MM.1S (cell line): ENCODE data around the gene FBXO46.

ENCODE experiments used
- DNase-seq: peaks from one replicate; pipeline ENCODE4 v3.0.0-alpha.2; 2015
- H2AFZ ChIP-seq: fragments of 300-600 bp; sonication (generic); 2 replicates; pipeline ENCODE4 v1.6.0; 2016; ENCODE audit warnings: antibody characterized with exemption, low read length
- H3F3A ChIP-seq: fragments of 300-600 bp; sonication (generic); 2 replicates; pipeline ENCODE4 v1.6.1; 2016; ENCODE audit warnings: mild to moderate bottlenecking, antibody characterized with exemption, low read length, moderate library complexity, mixed read lengths; ENCODE audit not compliant: insufficient read depth
- H3K27ac ChIP-seq: fragments of 300-600 bp; sonication (generic); 2 replicates; pipeline ENCODE4 v1.5.1; 2016; ENCODE audit warnings: mild to moderate bottlenecking, low read length
- H3K27me3 ChIP-seq: fragments of 300-600 bp; sonication (generic); replicated peaks from 2 replicates; pipeline ENCODE4 v1.6.0; 2016; ENCODE audit warnings: low read length; ENCODE audit not compliant: insufficient read depth
- H3K36me3 ChIP-seq: fragments of 300-600 bp; sonication (generic); replicated peaks from 2 replicates; pipeline ENCODE4 v1.6.1; 2016; ENCODE audit warnings: mild to moderate bottlenecking, low read length, mixed read lengths; ENCODE audit not compliant: insufficient read depth
- H3K4me1 ChIP-seq: fragments of 300-600 bp; sonication (generic); 2 replicates; pipeline ENCODE4 v1.6.1; 2016; ENCODE audit warnings: low read length, mixed read lengths
- H3K4me2 ChIP-seq: fragments of 300-600 bp; sonication (generic); 2 replicates; pipeline ENCODE4 v1.6.0; 2016; ENCODE audit warnings: low read depth, low read length
- H3K4me3 ChIP-seq: fragments of 300-600 bp; sonication (generic); 2 replicates; pipeline ENCODE4 v1.5.1; 2016; ENCODE audit warnings: low read length, mixed read lengths
- H3K79me2 ChIP-seq: fragments of 300-600 bp; sonication (generic); 2 replicates; pipeline ENCODE4 v1.6.1; 2016; ENCODE audit warnings: mixed run types, low read length, mixed read lengths
- H3K9ac ChIP-seq: fragments of 300-600 bp; sonication (generic); 2 replicates; pipeline ENCODE4 v1.6.1; 2016; ENCODE audit warnings: low read length, mixed read lengths
- H3K9me2 ChIP-seq: fragments of 300-600 bp; sonication (generic); replicated peaks from 2 replicates; pipeline ENCODE4 v1.6.1; 2016; ENCODE audit warnings: mild to moderate bottlenecking, low read length, mixed read lengths; ENCODE audit not compliant: insufficient read depth
- H3K9me3 ChIP-seq: fragments of 300-600 bp; sonication (generic); replicated peaks from 2 replicates; pipeline ENCODE4 v1.6.1; 2016; ENCODE audit warnings: mild to moderate bottlenecking, low read length, mixed read lengths; ENCODE audit not compliant: insufficient read depth
- H4K20me1 ChIP-seq: fragments of 300-600 bp; sonication (generic); 2 replicates; pipeline ENCODE4 v1.6.1; 2016; ENCODE audit warnings: mild to moderate bottlenecking, low read length, moderate library complexity, mixed read lengths; ENCODE audit not compliant: insufficient read depth
- CTCF ChIP-seq: fragments of 300-600 bp; sonication (generic); IDR thresholded peaks from 2 replicates; pipeline ENCODE4 v1.5.1; 2016; ENCODE audit warnings: antibody characterized with exemption, low read length, mixed read lengths
- EZH2 ChIP-seq: fragments of 300-600 bp; sonication (generic); optimal IDR thresholded peaks from 2 replicates; pipeline ENCODE3; 2017; ENCODE audit warnings: low read depth, mild to moderate bottlenecking, antibody characterized with exemption, low read length, mixed read lengths
- EZH2phosphoT487 ChIP-seq: fragments of 300-600 bp; sonication (generic); IDR thresholded peaks from 2 replicates; pipeline ENCODE4 v1.6.1; 2018; ENCODE audit warnings: antibody characterized with exemption, low read length

The FBXO46 gene

GRCh38 chr19:45711851-45712698 is 18.6 kb downstream of the FBXO46 start:
- peaks cover 71% of the 10 kb centered on the region for H3K79me2 ChIP-seq
- no peak overlapping the region for H2AFZ ChIP-seq
- H3K9me3 ChIP-seq = no peaks in the 10 kb centered on the region
- H3K4me3 ChIP-seq = no peak overlapping the region
- no peak for TF ChIP-seq CTCF
- TF ChIP-seq EZH2phosphoT487 = no peak
- TF ChIP-seq EZH2 = no peak
- no peak overlapping the region for H3K27ac ChIP-seq
- DNase-seq = no peak
- no peaks in the 10 kb centered on the region for H3K36me3 ChIP-seq
- no peaks in the 10 kb centered on the region for H3K9me2 ChIP-seq
- no peak overlapping the region for H3K4me2 ChIP-seq
- no peaks in the 10 kb centered on the region for H4K20me1 ChIP-seq
- no peaks in the 10 kb centered on the region for H3K27me3 ChIP-seq
- peaks cover 7% of the 10 kb centered on the region for H3K4me1 ChIP-seq
- peaks cover 18% of the 10 kb centered on the region for H3F3A ChIP-seq
- no peak overlapping the region for H3K9ac ChIP-seq

- no peak overlapping the region for H3K27ac ChIP-seq
- peaks cover 32% of the 10 kb centered on the region for H3F3A ChIP-seq
- no peaks in the 10 kb centered on the region for H3K27me3 ChIP-seq
- no peak for DNase-seq
- H4K20me1 ChIP-seq = no peaks in the 10 kb centered on the region
- H3K4me2 ChIP-seq = no peak overlapping the region
- peaks cover 6% of the 10 kb centered on the region; the same call in 1 of the 2 replicates for H3K4me1 ChIP-seq
- no peaks in the 10 kb centered on the region for H3K9me3 ChIP-seq
- H3K79me2 ChIP-seq = peaks cover 56% of the 10 kb centered on the region
- no peak overlapping the region for H3K9ac ChIP-seq
- H3K36me3 ChIP-seq = no peaks in the 10 kb centered on the region
- H2AFZ ChIP-seq = no peak overlapping the region
- no peaks in the 10 kb centered on the region for H3K9me2 ChIP-seq
- no peak for TF ChIP-seq EZH2phosphoT487
- TF ChIP-seq EZH2 = no peak
- no peak for TF ChIP-seq CTCF
- no peak overlapping the region for H3K4me3 ChIP-seq
These were observed 20.2 kb downstream of the FBXO46 start for GRCh38 chr19:45710356-45711130.

- no peak overlapping the region for H3K4me2 ChIP-seq
These were observed 24.8 kb downstream of the FBXO46 start for GRCh38 chr19:45705710-45706415.

More at GRCh38 chr19:45705710-45706415, 24.8 kb downstream of the FBXO46 start:
- H3K4me1 ChIP-seq = peaks cover 6% of the 10 kb centered on the region; the same call in 1 of the 2 replicates
- peak overlapping the region; percentile 96; the same call in 1 of the 2 replicates for H3K27ac ChIP-seq
- H3K9me3 ChIP-seq = no peaks in the 10 kb centered on the region
- TF ChIP-seq EZH2 = no peak
- no peak for TF ChIP-seq EZH2phosphoT487
- H3K9ac ChIP-seq = no peak overlapping the region
- H3K79me2 ChIP-seq = peaks cover 9% of the 10 kb centered on the region
- H3K4me3 ChIP-seq = no peak overlapping the region
- H4K20me1 ChIP-seq = no peaks in the 10 kb centered on the region
- H3F3A ChIP-seq = peaks cover 45% of the 10 kb centered on the region
- H2AFZ ChIP-seq = no peak overlapping the region
- no peaks in the 10 kb centered on the region for H3K27me3 ChIP-seq
- H3K9me2 ChIP-seq = no peaks in the 10 kb centered on the region
- DNase-seq = no peak
- H3K36me3 ChIP-seq = no peaks in the 10 kb centered on the region
